Suprapubic skin (tissue), 4 donors: Measurements from ENCODE around the gene ULK4. TPM values are rescaled to one million over a fixed set of nuclear protein-coding genes. Genes with fewer than 3 reads are reported as not detected.

Experiments
- DNase-seq, 2 donors: peaks; one replicate each; pipeline ENCODE4 v3.0.0-alpha.2; 2019; ENCODE audit warnings: low spot score in 2 of 2
- H3K27ac ChIP-seq: fragments of 200-600 bp; sonication (generic); one replicate; pipeline ENCODE4 v1.5.1; 2019
- H3K27me3 ChIP-seq: fragments of 200-600 bp; sonication (generic); one replicate; pipeline ENCODE4 v1.5.1; 2019
- H3K36me3 ChIP-seq: fragments of 200-600 bp; sonication (generic); one replicate; pipeline ENCODE4 v1.5.1; 2019
- H3K4me1 ChIP-seq: fragments of 200-600 bp; sonication (generic); one replicate; pipeline ENCODE4 v1.5.1; 2019
- H3K4me3 ChIP-seq: fragments of 200-600 bp; sonication (generic); one replicate; pipeline ENCODE4 v1.5.1; 2019; ENCODE audit warnings: mild to moderate bottlenecking
- H3K9me3 ChIP-seq: fragments of 200-600 bp; sonication (generic); one replicate; pipeline ENCODE4 v1.5.1; 2019
- EP300 ChIP-seq: sonication (generic); formaldehyde crosslinking; IDR thresholded peaks from one replicate; pipeline ENCODE4 v1.6.1; 2017; ENCODE audit warnings: antibody characterized with exemption
- POLR2A ChIP-seq, 2 donors: fragments of 450-650 bp; IDR thresholded peaks; one replicate each; pipeline ENCODE4 v1.6.1; 2017; ENCODE audit warnings: antibody characterized with exemption in 2 of 2, mild to moderate bottlenecking in 2 of 2, moderate library complexity in 2 of 2
- POLR2AphosphoS5 ChIP-seq, 3 donors: sonication (generic); formaldehyde crosslinking; IDR thresholded peaks; one replicate each; pipeline ENCODE4 v1.6.1; 2017; ENCODE audit warnings: antibody characterized with exemption in 3 of 3
- WGBS: methylation state at CpG from one replicate; pipeline ENCODE4 v1.1.5; 2018; 5-methylcytosine and 5-hydroxymethylcytosine counted together
- total RNA-seq, 4 donors: library from RNA; depleted of rRNA; stranded (reverse); fragments of >200 nt; gene quantifications; one replicate each; pipeline ENCODE4 v1.1.0, GENCODE V29; 2016
- TF ChIP-seq, protein P1 (sequence below), 2 donors: fragments of 200-600 bp in 1 of 2; fragments of 450-650 bp in 1 of 2; sonication (generic) in 1 of 2; IDR thresholded peaks; one replicate each; pipeline ENCODE4 v1.5.1; 2016 to 2019; ENCODE audit warnings: antibody characterized with exemption in 2 of 2, mild to moderate bottlenecking in 1 of 2, moderate library complexity in 1 of 2

Gene ULK4
- total RNA-seq, 4 donors from 2014 or later = 11.7 to 21.7 (median 16.6) TPM

DNA sequence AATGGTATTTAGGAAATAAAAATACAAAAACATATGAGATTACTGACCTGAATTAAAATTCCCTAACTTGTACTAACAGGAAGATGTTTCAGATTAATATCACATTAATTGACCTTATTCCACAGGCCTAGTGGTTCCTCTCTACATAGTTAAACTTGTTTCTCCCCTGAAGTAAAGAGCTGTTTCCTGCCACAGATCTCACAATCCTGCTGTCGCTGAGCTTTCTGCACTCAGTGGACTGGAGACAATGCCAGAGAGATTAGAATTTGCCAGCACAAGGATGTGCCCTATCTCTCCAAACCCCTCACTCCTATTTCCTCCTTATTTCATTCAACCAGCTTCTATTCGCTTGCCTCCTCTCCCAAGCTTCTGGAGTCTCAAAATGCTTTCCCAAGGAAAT is 632.0 kb downstream of the ULK4 start:
- Histone ChIP-seq H3K36me3 (no peaks in the 10 kb centered on the region), H3K4me3 (no peak overlapping the region), H3K9me3 (no peaks in the 10 kb centered on the region), H3K4me1 (peaks cover 19% of the 10 kb centered on the region), H3K27me3 (no peaks in the 10 kb centered on the region), H3K27ac (no peak overlapping the region)
- TF ChIP-seq, protein P1, sequence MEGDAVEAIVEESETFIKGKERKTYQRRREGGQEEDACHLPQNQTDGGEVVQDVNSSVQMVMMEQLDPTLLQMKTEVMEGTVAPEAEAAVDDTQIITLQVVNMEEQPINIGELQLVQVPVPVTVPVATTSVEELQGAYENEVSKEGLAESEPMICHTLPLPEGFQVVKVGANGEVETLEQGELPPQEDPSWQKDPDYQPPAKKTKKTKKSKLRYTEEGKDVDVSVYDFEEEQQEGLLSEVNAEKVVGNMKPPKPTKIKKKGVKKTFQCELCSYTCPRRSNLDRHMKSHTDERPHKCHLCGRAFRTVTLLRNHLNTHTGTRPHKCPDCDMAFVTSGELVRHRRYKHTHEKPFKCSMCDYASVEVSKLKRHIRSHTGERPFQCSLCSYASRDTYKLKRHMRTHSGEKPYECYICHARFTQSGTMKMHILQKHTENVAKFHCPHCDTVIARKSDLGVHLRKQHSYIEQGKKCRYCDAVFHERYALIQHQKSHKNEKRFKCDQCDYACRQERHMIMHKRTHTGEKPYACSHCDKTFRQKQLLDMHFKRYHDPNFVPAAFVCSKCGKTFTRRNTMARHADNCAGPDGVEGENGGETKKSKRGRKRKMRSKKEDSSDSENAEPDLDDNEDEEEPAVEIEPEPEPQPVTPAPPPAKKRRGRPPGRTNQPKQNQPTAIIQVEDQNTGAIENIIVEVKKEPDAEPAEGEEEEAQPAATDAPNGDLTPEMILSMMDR (IDR thresholded peaks at IDR 0.05) = no peak
- no peak for TF ChIP-seq POLR2AphosphoS5 (IDR thresholded peaks at IDR 0.05)
- TF ChIP-seq EP300 = no peak
- no peak for TF ChIP-seq POLR2A (IDR thresholded peaks at IDR 0.05)
- WGBS = 38% methylated on average over 2 of the region's 2 CpGs
- DNase-seq = no peak

DNA sequence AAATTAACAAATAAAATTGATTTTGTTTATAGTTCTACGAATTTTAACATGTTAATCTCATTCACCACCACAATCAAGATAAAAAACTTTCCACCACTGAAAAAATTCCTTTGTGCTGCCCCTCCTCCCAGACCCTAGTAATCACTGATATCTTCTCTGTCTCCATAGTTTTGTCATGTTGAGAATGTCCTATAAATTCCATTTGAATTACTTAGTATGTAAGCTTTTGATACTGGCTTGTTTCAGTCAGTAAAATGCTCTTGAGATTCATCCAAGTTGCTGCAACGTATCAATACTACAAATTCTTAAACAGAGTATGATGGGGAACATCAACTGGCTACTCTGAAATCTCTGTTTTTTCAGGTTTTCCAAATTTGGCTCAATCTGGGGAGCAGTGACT is 633.0 kb downstream of the ULK4 start:
- H3K27me3 ChIP-seq = no peaks in the 10 kb centered on the region

DNA sequence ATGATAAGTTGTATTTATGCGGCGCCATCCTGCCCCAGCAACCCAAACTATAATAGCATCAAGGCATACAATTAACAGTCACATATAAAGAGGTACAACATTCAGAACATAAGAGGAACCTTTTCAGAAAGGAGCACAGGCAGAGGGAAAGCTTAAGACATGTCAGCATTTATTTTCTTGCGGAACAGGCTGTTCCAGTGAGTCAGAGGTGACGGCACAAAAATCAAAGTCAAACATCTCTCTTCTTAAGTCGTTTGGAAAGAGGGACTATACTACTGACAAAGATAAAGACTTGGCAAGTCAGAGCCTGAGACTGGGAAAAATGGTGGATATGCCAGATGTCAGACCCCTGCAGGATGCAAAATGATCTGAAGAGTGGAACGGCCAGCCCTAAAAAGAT is 634.2 kb downstream of the ULK4 start:
- no peak for DNase-seq
- Histone ChIP-seq H3K27ac (peak overlapping the region; percentile 4), H3K4me3 (no peak overlapping the region), H3K27me3 (no peaks in the 10 kb centered on the region), H3K4me1 (peaks cover 19% of the 10 kb centered on the region), H3K9me3 (no peaks in the 10 kb centered on the region), H3K36me3 (no peaks in the 10 kb centered on the region)
- no peak for TF ChIP-seq EP300
- WGBS = 56% methylated on average over 6 of the region's 6 CpGs

More for the DNA sequence above, 633.0 kb downstream of the ULK4 start:
- no peak for TF ChIP-seq POLR2AphosphoS5 (IDR thresholded peaks at IDR 0.05)
- no peak for TF ChIP-seq EP300
- no peak for TF ChIP-seq POLR2A (IDR thresholded peaks at IDR 0.05)
- TF ChIP-seq, protein P1 (IDR thresholded peaks at IDR 0.05) = no peak
- DNase-seq = no peak
- no peak overlapping the region for H3K27ac ChIP-seq
- WGBS = 57% methylated on average over 2 of the region's 2 CpGs
- H3K4me1 ChIP-seq = peaks cover 19% of the 10 kb centered on the region
- no peak overlapping the region for H3K4me3 ChIP-seq
- no peaks in the 10 kb centered on the region for H3K9me3 ChIP-seq
- no peaks in the 10 kb centered on the region for H3K36me3 ChIP-seq

DNA sequence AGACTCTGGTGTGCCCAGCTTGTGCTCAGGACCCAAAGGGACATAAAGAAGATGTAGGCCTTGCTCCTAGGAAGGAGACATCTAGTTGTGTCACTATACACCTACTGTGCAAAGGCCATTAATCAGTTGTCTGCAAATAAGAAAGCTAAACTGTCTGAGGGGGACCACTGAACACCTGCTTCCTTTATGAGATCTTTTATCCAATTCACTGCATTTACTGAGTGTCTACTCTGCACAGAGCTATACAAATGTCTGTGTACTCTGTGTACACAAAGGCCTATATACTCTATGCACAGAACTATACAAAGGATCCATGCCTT is 637.8 kb downstream of the ULK4 start:
- DNase-seq = no peak
- TF ChIP-seq EP300 = no peak
- no peak for TF ChIP-seq POLR2A (IDR thresholded peaks at IDR 0.05)
- no peak for TF ChIP-seq POLR2AphosphoS5 (IDR thresholded peaks at IDR 0.05)
- TF ChIP-seq, protein P1 (IDR thresholded peaks at IDR 0.05) = no peak

DNA sequence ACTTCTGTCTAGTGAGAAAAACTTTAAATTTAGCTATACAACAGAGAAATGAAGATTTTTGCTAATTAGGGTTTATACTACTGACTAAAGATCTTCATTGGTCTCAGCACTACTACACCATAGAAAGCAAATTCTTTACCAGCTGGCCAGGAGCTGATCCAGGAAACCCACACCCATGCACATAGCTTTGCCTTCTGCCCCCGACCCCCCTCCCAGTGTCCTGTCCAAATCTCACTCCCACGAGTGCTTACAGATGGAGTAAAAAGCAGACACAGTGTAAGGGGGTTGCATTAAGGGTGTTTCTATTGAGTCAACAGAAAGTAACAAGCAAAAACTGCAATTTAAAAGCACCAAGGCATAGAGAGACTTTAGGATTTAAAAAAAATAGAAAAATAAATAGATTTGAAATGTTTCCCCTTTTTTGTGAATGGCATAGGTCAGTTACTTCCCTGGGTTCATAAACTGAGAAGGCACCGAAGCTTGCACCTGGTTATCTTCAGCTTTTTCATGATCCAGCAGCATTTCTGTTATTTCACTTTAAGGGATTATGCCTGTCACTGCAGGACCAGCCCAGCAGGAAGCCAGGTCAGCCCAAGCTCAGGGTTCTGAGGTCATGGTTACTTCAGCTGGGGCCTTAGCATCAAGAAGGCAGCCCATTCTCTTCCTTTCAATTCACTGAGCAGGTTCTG is 638.3 kb downstream of the ULK4 start:
- Histone ChIP-seq H3K9me3 (no peaks in the 10 kb centered on the region), H3K36me3 (no peaks in the 10 kb centered on the region), H3K4me3 (no peak overlapping the region), H3K27me3 (no peaks in the 10 kb centered on the region), H3K4me1 (peaks cover 11% of the 10 kb centered on the region), H3K27ac (no peak overlapping the region)
- no peak for TF ChIP-seq POLR2A (IDR thresholded peaks at IDR 0.05)
- TF ChIP-seq POLR2AphosphoS5 (IDR thresholded peaks at IDR 0.05) = no peak
- no peak for TF ChIP-seq EP300
- TF ChIP-seq, protein P1 (IDR thresholded peaks at IDR 0.05) = no peak
- 70% methylated on average over 3 of the region's 3 CpGs for WGBS
- DNase-seq = no peak

More for the DNA sequence above, 637.8 kb downstream of the ULK4 start:
- no peak overlapping the region for H3K4me3 ChIP-seq
- no peak overlapping the region for H3K27ac ChIP-seq
- no peaks in the 10 kb centered on the region for H3K9me3 ChIP-seq
- no peaks in the 10 kb centered on the region for H3K36me3 ChIP-seq
- H3K4me1 ChIP-seq = peaks cover 11% of the 10 kb centered on the region
- no peaks in the 10 kb centered on the region for H3K27me3 ChIP-seq

DNA sequence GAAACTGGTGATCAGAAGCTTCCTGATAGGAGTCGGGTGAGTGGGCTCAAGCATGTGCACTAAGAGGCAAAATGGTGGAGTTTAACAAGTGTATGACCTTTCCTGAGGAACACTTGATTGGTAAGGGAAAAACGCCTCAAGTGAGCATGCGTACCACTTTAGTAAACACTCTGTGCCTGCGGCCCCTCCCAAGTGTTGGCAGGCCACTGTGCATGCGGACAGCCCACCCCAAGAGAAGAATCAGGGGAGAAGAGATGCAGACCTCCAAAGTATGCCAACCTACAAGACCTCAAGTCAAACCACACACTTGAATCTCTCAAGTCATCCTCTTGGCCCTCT is 640.3 kb downstream of the ULK4 start:
- Histone ChIP-seq H3K36me3 (no peaks in the 10 kb centered on the region), H3K27ac (no peak overlapping the region), H3K9me3 (no peaks in the 10 kb centered on the region), H3K27me3 (no peaks in the 10 kb centered on the region), H3K4me1 (no peaks in the 10 kb centered on the region), H3K4me3 (no peak overlapping the region)
- TF ChIP-seq, protein P1 (IDR thresholded peaks at IDR 0.05) = no peak
- TF ChIP-seq EP300 = no peak
- TF ChIP-seq POLR2A (IDR thresholded peaks at IDR 0.05) = no peak
- TF ChIP-seq POLR2AphosphoS5 (IDR thresholded peaks at IDR 0.05) = no peak
- DNase-seq = no peak
- 94% methylated on average over 5 of the region's 5 CpGs for WGBS
